Naive thymus-derived CD4-positive, alpha-beta T cell (primary cell): ENCODE results near the gene RALGPS1. TPM values are rescaled to one million over a fixed set of nuclear protein-coding genes. Genes with fewer than 3 reads are reported as not detected.

Experiments
- ATAC-seq: fragments of 150-1000 bp; cut with Tn5 transposase; 2 replicates; pipeline ENCODE4 v1.10.0; 2021; ENCODE audit warnings: mild to moderate bottlenecking, moderate library complexity
- CTCF ChIA-PET: fragments of 350-600 bp; sonication (Branson Sonifier 250); formaldehyde crosslinking; loops from one replicate; lab custom pipeline; 2021; ENCODE audit warnings: antibody characterized with exemption; lab: Charles Lee
- POLR2A ChIA-PET: fragments of 350-600 bp; sonication (Branson Sonifier 250); formaldehyde crosslinking; loops from one replicate; lab custom pipeline; 2021; ENCODE audit warnings: antibody characterized with exemption, inconsistent platforms; lab: Charles Lee
- DNase-seq, 9 donors: peaks; one replicate each; pipeline versions ENCODE4 v3.0.0 to v3.0.0-alpha.2; 2020 to 2022; ENCODE audit warnings: mixed read lengths in 1 of 9
- H3K27ac ChIP-seq: one replicate; pipeline ENCODE4 v1.7.0; 2013; ENCODE audit warnings: mild to moderate bottlenecking, low read depth, low read length, moderate library complexity
- H3K27me3 ChIP-seq, 2 donors: one replicate each; pipeline ENCODE4 v1.7.0; 2013; ENCODE audit warnings: low read length in 2 of 2, mild to moderate bottlenecking in 2 of 2, moderate library complexity in 2 of 2; ENCODE audit not compliant: control insufficient read depth in 2 of 2, insufficient read depth in 2 of 2
- H3K36me3 ChIP-seq, 3 experiments: 1 replicate in 2 of 3; 2 replicates in 1 of 3; pipeline ENCODE4 v1.7.0; 2013; ENCODE audit warnings: low read length in 3 of 3, mild to moderate bottlenecking in 3 of 3, moderate library complexity in 1 of 3; ENCODE audit not compliant: insufficient read depth in 3 of 3, control insufficient read depth in 2 of 3
- H3K4me1 ChIP-seq, 2 donors: one replicate each; pipeline ENCODE4 v1.7.0; 2013; ENCODE audit warnings: low read length in 2 of 2, mild to moderate bottlenecking in 2 of 2, moderate library complexity in 1 of 2; ENCODE audit not compliant: control insufficient read depth in 2 of 2, insufficient read depth in 2 of 2
- H3K4me3 ChIP-seq: 2 replicates; pipeline ENCODE4 v1.7.0; 2013; ENCODE audit warnings: mild to moderate bottlenecking, low read length
- H3K9me3 ChIP-seq, 3 experiments: 1 replicate in 2 of 3; 2 replicates in 1 of 3; pipeline ENCODE4 v1.7.0; 2013; ENCODE audit warnings: low read length in 3 of 3; ENCODE audit not compliant: control insufficient read depth in 2 of 3
- H3K27ac Mint-ChIP-seq, 9 donors: one replicate each; pipeline ENCODE4 v1.8.0; 2020 to 2022; ENCODE audit warnings: mixed read lengths in 9 of 9, mild to moderate bottlenecking in 8 of 9, moderate library complexity in 5 of 9, inconsistent platforms in 2 of 9
- H3K27me3 Mint-ChIP-seq, 5 donors: one replicate each; pipeline ENCODE4 v1.8.0; 2021 to 2022; ENCODE audit warnings: mixed read lengths in 5 of 5, mild to moderate bottlenecking in 1 of 5
- H3K36me3 Mint-ChIP-seq, 5 donors: one replicate each; pipeline ENCODE4 v1.8.0; 2020 to 2022; ENCODE audit warnings: mixed read lengths in 5 of 5, mild to moderate bottlenecking in 3 of 5, inconsistent platforms in 1 of 5
- H3K4me1 Mint-ChIP-seq, 7 donors: one replicate each; pipeline ENCODE4 v1.8.0; 2020 to 2022; ENCODE audit warnings: mixed read lengths in 7 of 7, mild to moderate bottlenecking in 3 of 7, inconsistent platforms in 1 of 7
- H3K4me3 Mint-ChIP-seq, 10 donors: one replicate each; pipeline ENCODE4 v1.8.0; 2020 to 2022; ENCODE audit warnings: mild to moderate bottlenecking in 10 of 10, mixed read lengths in 10 of 10, moderate library complexity in 6 of 10, inconsistent platforms in 2 of 10
- H3K9me3 Mint-ChIP-seq, 11 donors: one replicate each; pipeline ENCODE4 v1.8.0; 2020 to 2022; ENCODE audit warnings: mixed read lengths in 11 of 11, mild to moderate bottlenecking in 4 of 11, inconsistent platforms in 1 of 11, moderate library complexity in 1 of 11
- intact Hi-C, 2 donors: fragments of 100-400 bp; cut with micrococcal nuclease; formaldehyde crosslinking; loops; one replicate each; pipeline ENCODE4 v1.15.1; 2023
- polyA plus RNA-seq, 2 donors: library from polyadenylated mRNA; unstranded; fragments of 300-500 nt; fragmentation: Illumina TruSeq; gene quantifications; one replicate each; pipeline ENCODE4 v1.2.3, GENCODE V29; 2021
- total RNA-seq, 6 experiments: library from RNA in 5 of 6; stranded (reverse) in 5 of 6; gene quantifications; 1 replicate in 5 of 6; 2 replicates in 1 of 6; pipeline ENCODE4 v1.2.3 and lab custom pipeline; 2021 to 2026

The RALGPS1 gene
- total and polyA plus RNA-seq, 7 experiments from 2014 or later, result 1.0 to 8.3 (median 4.1) TPM

DNA sequence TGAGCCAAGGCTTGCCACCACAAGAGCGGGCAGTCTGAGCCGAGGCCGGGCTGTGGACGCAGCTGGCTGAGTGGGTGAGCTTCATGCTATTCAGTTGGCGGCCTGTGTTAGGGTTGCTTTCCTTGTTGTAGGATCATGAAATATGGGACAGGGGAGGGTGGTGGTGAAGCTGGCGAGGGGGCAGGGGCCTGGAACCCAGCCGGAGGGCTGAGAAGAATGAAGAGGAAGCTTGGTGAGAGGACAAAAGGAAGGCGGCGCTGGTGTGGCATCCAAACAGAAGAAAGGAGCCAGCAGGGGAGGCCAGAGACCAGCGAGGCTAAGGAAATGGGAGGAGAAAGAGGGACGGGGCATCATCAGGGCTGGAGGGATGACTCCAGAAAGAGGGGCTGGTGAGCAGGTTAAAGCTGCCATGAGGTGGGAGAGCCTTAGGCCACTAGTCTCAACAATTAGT lies 18.3 kb downstream of the RALGPS1 start:
- H3K9me3 Mint-ChIP-seq, result peaks cover 0 to 4% (median 0%) of the 10 kb centered on the region in 11 donors
- ChIA-PET CTCF (no interaction called here), POLR2A (no interaction called here)
- intact Hi-C loops, result no loop called here
- H3K4me1 Mint-ChIP-seq, result peaks cover 0 to 5% (median 0%) of the 10 kb centered on the region in 7 donors
- H3K36me3 Mint-ChIP-seq, result peaks cover 0 to 8% (median 4%) of the 10 kb centered on the region in 5 donors
- Histone ChIP-seq H3K9me3 (no peaks in the 10 kb centered on the region), H3K27me3 (no peaks in the 10 kb centered on the region), H3K36me3 (no peaks in the 10 kb centered on the region), H3K27ac (no peak overlapping the region), H3K4me1 (no peaks in the 10 kb centered on the region), H3K4me3 (no peak overlapping the region)
- DNase-seq (no peak), ATAC-seq (no peak)
- H3K27me3 Mint-ChIP-seq, result peaks cover 0 to 28% (median 0%) of the 10 kb centered on the region in 5 donors
- H3K4me3 Mint-ChIP-seq, result no peak overlapping the region
- no peak overlapping the region for H3K27ac Mint-ChIP-seq

DNA sequence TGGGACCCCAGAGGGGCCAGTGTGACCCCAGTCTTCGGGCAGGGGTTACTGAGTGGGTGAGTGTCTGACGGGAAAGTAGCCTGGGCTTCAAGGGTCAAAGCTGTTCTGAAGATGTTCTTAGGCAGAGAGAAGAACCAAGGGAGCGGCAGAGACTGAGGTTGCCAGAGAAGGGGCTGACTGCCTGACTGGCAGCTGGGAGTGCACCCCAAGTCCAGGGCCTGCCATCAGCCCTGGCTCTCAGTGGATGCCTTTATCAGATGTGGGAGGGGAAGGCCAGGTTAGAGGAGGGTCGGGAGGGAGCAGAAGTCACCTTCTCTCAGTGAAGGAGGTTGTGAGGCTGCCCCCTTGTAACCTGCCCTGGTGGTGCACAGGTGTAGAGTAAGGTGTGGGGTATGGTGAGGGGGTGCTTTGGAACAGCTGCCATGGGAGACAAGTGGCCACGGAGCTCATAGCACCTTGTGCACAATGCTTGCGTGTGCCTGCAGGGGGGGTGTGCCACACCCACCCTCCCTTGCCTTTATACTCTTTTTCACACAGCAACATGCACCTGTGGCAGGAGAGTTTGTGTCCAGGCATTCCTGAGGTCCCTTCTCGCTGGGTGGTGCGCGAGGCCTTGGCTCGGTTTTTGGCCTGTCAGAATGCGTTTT lies 18.9 kb downstream of the RALGPS1 start:
- H3K27me3 ChIP-seq, result no peaks in the 10 kb centered on the region
- intact Hi-C loops, result no loop called here
- H3K9me3 ChIP-seq, result no peaks in the 10 kb centered on the region
- H3K27ac ChIP-seq, result no peak overlapping the region
- peaks cover 0 to 8% (median 4%) of the 10 kb centered on the region in 5 donors for H3K36me3 Mint-ChIP-seq
- peaks cover 0 to 4% (median 0%) of the 10 kb centered on the region in 11 donors for H3K9me3 Mint-ChIP-seq
- ChIA-PET CTCF (no interaction called here), POLR2A (no interaction called here)
- no peaks in the 10 kb centered on the region for H3K36me3 ChIP-seq
- no peak overlapping the region for H3K4me3 ChIP-seq
- peaks cover 0 to 30% (median 0%) of the 10 kb centered on the region in 5 donors for H3K27me3 Mint-ChIP-seq
- H3K27ac Mint-ChIP-seq, result no peak overlapping the region
- H3K4me1 Mint-ChIP-seq, result peaks cover 0 to 5% (median 0%) of the 10 kb centered on the region in 7 donors
- no peak for DNase-seq
- no peaks in the 10 kb centered on the region for H3K4me1 ChIP-seq
- H3K4me3 Mint-ChIP-seq, result no peak overlapping the region
- no peak for ATAC-seq

DNA sequence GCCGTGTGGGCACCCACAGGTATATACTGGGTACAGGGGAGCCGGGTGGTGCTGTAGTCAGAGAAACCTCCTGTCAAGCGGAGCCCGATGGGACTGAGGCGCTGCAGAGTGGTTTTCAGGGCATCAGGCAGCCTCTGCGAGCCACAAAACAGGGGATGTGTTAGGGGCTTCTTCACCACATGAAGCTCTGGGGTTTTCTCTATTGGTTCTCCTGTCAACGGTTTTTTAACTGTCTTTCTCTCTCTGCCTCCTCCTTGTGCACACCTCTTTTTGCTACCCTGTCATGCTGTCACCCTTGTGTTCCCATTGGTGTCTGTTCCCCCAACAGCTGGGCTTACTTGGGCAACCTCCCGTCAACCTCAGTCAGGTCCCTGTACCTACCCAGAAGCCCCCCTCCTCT lies 19.9 kb downstream of the RALGPS1 start:
- CTCF ChIA-PET, result no interaction called here
- Mint-ChIP-seq H3K4me3 (no peak overlapping the region), H3K27ac (no peak overlapping the region), H3K27me3 (peaks cover 0 to 27% (median 0%) of the 10 kb centered on the region in 5 donors), H3K36me3 (peaks cover 0 to 4% (median 0%) of the 10 kb centered on the region in 5 donors), H3K9me3 (peaks cover 0 to 4% (median 0%) of the 10 kb centered on the region in 11 donors), H3K4me1 (no peaks in the 10 kb centered on the region)
- DNase-seq, result no peak
- Histone ChIP-seq H3K4me3 (no peak overlapping the region), H3K36me3 (no peaks in the 10 kb centered on the region), H3K4me1 (no peaks in the 10 kb centered on the region), H3K9me3 (no peaks in the 10 kb centered on the region), H3K27ac (no peak overlapping the region), H3K27me3 (no peaks in the 10 kb centered on the region)
- intact Hi-C loops, result no loop called here
- POLR2A ChIA-PET, result no interaction called here
- no peak for ATAC-seq

DNA sequence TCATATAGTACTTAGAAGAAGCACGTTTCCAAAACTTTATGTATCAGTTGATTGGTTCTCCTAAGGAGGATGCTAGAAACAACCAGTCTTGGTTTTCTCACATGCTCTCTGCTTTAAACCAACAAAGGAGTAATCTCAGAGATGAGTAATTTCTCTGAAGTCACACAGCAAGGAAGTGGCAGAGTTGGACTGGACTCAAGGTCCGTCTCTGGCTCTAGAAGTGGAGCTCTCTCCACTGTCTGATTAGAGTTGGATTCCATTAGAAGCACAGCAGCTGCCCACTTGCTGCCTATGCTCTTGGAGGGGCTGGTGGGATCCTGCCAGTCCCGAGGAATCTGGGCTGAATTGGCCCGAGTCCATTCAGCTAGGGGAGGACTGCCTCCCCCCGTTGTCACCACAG lies 21.0 kb downstream of the RALGPS1 start:
- Mint-ChIP-seq H3K27ac (peak overlapping the region in 1 of 9 donors; percentile 17), H3K4me3 (no peak overlapping the region), H3K4me1 (peaks cover 2 to 3% (median 3%) of the 10 kb centered on the region in 7 donors), H3K9me3 (peaks cover 0 to 4% (median 0%) of the 10 kb centered on the region in 11 donors), H3K27me3 (peaks cover 0 to 31% (median 0%) of the 10 kb centered on the region in 5 donors), H3K36me3 (peaks cover 0 to 4% (median 0%) of the 10 kb centered on the region in 5 donors)
- DNase-seq, result no peak
- Histone ChIP-seq H3K4me3 (no peak overlapping the region), H3K36me3 (no peaks in the 10 kb centered on the region), H3K27me3 (no peaks in the 10 kb centered on the region), H3K9me3 (no peaks in the 10 kb centered on the region), H3K4me1 (no peaks in the 10 kb centered on the region), H3K27ac (no peak overlapping the region)
- no peak for ATAC-seq
- POLR2A ChIA-PET, result no interaction called here
- CTCF ChIA-PET, result interaction anchor here (0.9 kb wide), 1 partner anchor 266 kb away, joined by 3 read pairs; no protein-coding TSS in a partner anchor
- intact Hi-C loops, result no loop called here

DNA sequence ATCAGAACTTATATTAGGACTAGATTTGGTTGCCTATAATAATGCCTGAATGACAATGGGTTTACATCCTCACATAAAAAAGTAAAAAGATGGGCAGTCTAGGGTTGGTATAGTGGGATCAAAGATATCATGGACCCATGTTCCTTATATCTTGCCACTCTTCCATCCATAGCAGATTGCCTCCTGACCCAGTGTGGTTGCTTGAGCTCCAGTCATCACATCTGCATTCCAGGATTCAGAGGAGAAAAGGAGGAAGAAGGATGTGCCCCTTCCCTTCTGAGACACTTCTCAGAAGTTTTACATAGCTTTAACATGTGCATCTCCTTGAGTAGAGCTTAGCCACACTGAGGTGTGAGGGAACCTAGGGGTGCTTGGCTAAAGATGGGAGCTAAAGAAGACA lies 22.9 kb downstream of the RALGPS1 start:
- Histone ChIP-seq H3K27ac (no peak overlapping the region), H3K4me3 (no peak overlapping the region), H3K27me3 (no peaks in the 10 kb centered on the region), H3K4me1 (no peaks in the 10 kb centered on the region), H3K9me3 (no peaks in the 10 kb centered on the region), H3K36me3 (no peaks in the 10 kb centered on the region)
- intact Hi-C loops, result no loop called here
- Mint-ChIP-seq H3K27me3 (peaks cover 0 to 44% (median 10%) of the 10 kb centered on the region in 5 donors), H3K4me3 (no peak overlapping the region), H3K4me1 (peaks cover 4 to 7% (median 5%) of the 10 kb centered on the region in 7 donors), H3K9me3 (peaks cover 0 to 1% (median 0%) of the 10 kb centered on the region in 11 donors), H3K27ac (peak overlapping the region in 1 of 9 donors; percentile 33), H3K36me3 (peaks cover 0 to 4% (median 0%) of the 10 kb centered on the region in 5 donors)
- ChIA-PET CTCF (interaction anchor here (0.7 to 6.8 kb wide), 2 partner anchors 256 to 262 kb away, joined by 4 to 96 read pairs; no protein-coding TSS in a partner anchor), POLR2A (interaction anchor here (0.6 kb wide), 1 partner anchor 86 kb away, joined by 5 read pairs; no protein-coding TSS in a partner anchor)
- ATAC-seq (no peak), DNase-seq (no peak)

DNA sequence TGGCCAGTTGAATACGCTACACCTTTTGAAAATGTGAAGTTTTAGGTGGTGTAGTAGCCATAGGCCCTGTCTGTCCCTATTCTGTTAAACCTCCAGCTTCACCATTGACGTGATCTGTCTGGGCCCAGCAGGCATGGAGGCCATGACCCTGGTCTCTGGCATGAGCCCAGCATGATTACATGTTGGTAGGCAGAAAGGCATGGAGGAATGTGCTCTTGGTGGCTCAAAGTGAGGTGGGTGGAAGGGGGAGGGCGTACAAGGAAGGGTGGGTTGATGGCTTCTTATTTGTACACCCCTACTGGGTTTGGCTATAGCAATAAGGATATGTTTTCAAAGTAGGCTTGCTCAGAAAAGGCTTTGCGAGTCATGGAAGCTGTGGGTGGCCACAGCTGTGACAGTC lies 23.7 kb downstream of the RALGPS1 start:
- POLR2A ChIA-PET, result no interaction called here
- no peak for DNase-seq
- CTCF ChIA-PET, result interaction anchor here (6.8 kb wide), 1 partner anchor 262 kb away, joined by 96 read pairs; no protein-coding TSS in a partner anchor

More for the DNA sequence above, 23.7 kb downstream of the RALGPS1 start:
- Mint-ChIP-seq H3K4me3 (no peak overlapping the region), H3K27me3 (peaks cover 0 to 40% (median 15%) of the 10 kb centered on the region in 5 donors), H3K4me1 (peaks cover 4 to 7% (median 5%) of the 10 kb centered on the region in 7 donors), H3K36me3 (peaks cover 0 to 4% (median 0%) of the 10 kb centered on the region in 5 donors), H3K27ac (no peak overlapping the region), H3K9me3 (peaks cover 0 to 1% (median 0%) of the 10 kb centered on the region in 11 donors)
- no peak for ATAC-seq
- no peaks in the 10 kb centered on the region for H3K4me1 ChIP-seq
- no peaks in the 10 kb centered on the region for H3K9me3 ChIP-seq
- H3K27me3 ChIP-seq, result no peaks in the 10 kb centered on the region
- H3K36me3 ChIP-seq, result no peaks in the 10 kb centered on the region
- intact Hi-C loops, result no loop called here
- no peak overlapping the region for H3K27ac ChIP-seq
- no peak overlapping the region for H3K4me3 ChIP-seq
